Measurements from ENCODE around the gene MUC6.
A peak's percentile ranks its signal among the peaks of the same experiment; 100 is the strongest.
"Not testable (repeated sequence)": the region's sequence is repeated elsewhere in the genome, so short reads cannot be mapped to it uniquely, and the experiment has no call there.

MUC6 gene

GRCh38 chr11:984546-984945 is 52.0 kb downstream of the MUC6 start:
- no peak for DNase-seq

- no peak for DNase-seq
These were observed 54.8 kb downstream of the MUC6 start for GRCh38 chr11:981764-982163.

- DNase-seq: peak in 1 of 2 experiments; percentile 62
These were observed 55.8 kb downstream of the MUC6 start for GRCh38 chr11:980438-981357.

- DNase-seq: no peak
These were observed 57.7 kb downstream of the MUC6 start for GRCh38 chr11:978781-979180.

GRCh38 chr11:977830-978720 is 58.4 kb downstream of the MUC6 start:
- DNase-seq: no peak

- no peak for DNase-seq
These were observed 59.9 kb downstream of the MUC6 start for GRCh38 chr11:976431-977160.

- no peak for DNase-seq
These were observed 60.7 kb downstream of the MUC6 start for GRCh38 chr11:975827-976226.

- DNase-seq: not testable (repeated sequence)
These were observed 61.1 kb downstream of the MUC6 start for GRCh38 chr11:975376-975775.

- no peak for DNase-seq
These were observed 63.3 kb downstream of the MUC6 start for GRCh38 chr11:973237-973636.

- no peak for DNase-seq
These were observed 63.9 kb downstream of the MUC6 start for GRCh38 chr11:972523-973211.

GRCh38 chr11:971731-972365 is 64.7 kb downstream of the MUC6 start:
- no peak for DNase-seq

GRCh38 chr11:971092-971690 is 65.3 kb downstream of the MUC6 start:
- DNase-seq: no peak

GRCh38 chr11:970319-970871 is 66.1 kb downstream of the MUC6 start:
- no peak for DNase-seq

- no peak for DNase-seq
These were observed 66.8 kb downstream of the MUC6 start for GRCh38 chr11:969651-970205.

- DNase-seq: no peak
These were observed 67.7 kb downstream of the MUC6 start for GRCh38 chr11:968822-969221.

GRCh38 chr11:967995-968751 is 68.3 kb downstream of the MUC6 start:
- no peak for DNase-seq

- no peak for DNase-seq
These were observed 71.2 kb downstream of the MUC6 start for GRCh38 chr11:965206-965775.

- no peak for DNase-seq
These were observed 72.7 kb downstream of the MUC6 start for GRCh38 chr11:963852-964251.
